ENCODE data around the gene CHST3.

- no peak for TF ChIP-seq GATA3 (IDR thresholded peaks at IDR 0.05; ENCODE audit: low read depth, low read length)
- no peak for TF ChIP-seq GATA2 (IDR thresholded peaks at IDR 0.05; ENCODE audit: low read depth, low read length)
Measured at GRCh38 chr10:71979692-71980062, 15.5 kb downstream of the CHST3 start.

All from SH-SY5Y (cell line).